SU-DHL-6 (cell line): Measurements from ENCODE around the gene ITGB1BP2.
"Not testable (repeated sequence)": the region's sequence is repeated elsewhere in the genome, so short reads cannot be mapped to it uniquely, and the experiment has no call there.

Experiments
- H2AFZ ChIP-seq: fragments of 200-600 bp; sonication (generic); 2 replicates; pipeline ENCODE4 v1.6.1; 2014; ENCODE audit warnings: low read depth, mild to moderate bottlenecking, moderate library complexity, mixed read lengths, antibody characterized with exemption, low read length; ENCODE audit not compliant: severe bottlenecking
- H3F3A ChIP-seq: fragments of 200-600 bp; shearing (Covaris generic); 2 replicates; pipeline ENCODE4 v1.6.0; 2016; ENCODE audit warnings: antibody characterized with exemption, mild to moderate bottlenecking; ENCODE audit not compliant: insufficient read depth
- H3K27ac ChIP-seq: fragments of 200-600 bp; sonication (generic); 2 replicates; pipeline ENCODE4 v1.5.1; 2016; ENCODE audit warnings: low read depth, mild to moderate bottlenecking, low read length, moderate library complexity, mixed read lengths
- H3K27me3 ChIP-seq: fragments of 200-600 bp; sonication (generic), shearing (Covaris generic); 2 replicates; pipeline ENCODE4 v1.6.0; 2014; ENCODE audit warnings: mild to moderate bottlenecking, low read length
- H3K36me3 ChIP-seq: fragments of 200-600 bp; sonication (generic); 2 replicates; pipeline ENCODE4 v1.6.1; 2014; ENCODE audit warnings: mild to moderate bottlenecking, low read length, mixed read lengths
- H3K4me2 ChIP-seq: fragments of 300-600, 200-600 bp; shearing (Covaris generic), sonication (generic); 2 replicates; pipeline ENCODE4 v1.6.0; 2014; ENCODE audit warnings: low read length, low read depth, mild to moderate bottlenecking; ENCODE audit not compliant: poor library complexity, severe bottlenecking
- H3K4me3 ChIP-seq: fragments of 200-600 bp; sonication (generic); 2 replicates; pipeline ENCODE4 v1.5.1; 2014; ENCODE audit warnings: antibody characterized with exemption, low read length, mild to moderate bottlenecking, mixed read lengths; ENCODE audit not compliant: insufficient read depth, poor library complexity, severe bottlenecking
- H3K79me2 ChIP-seq: fragments of 200-600 bp; sonication (generic); 2 replicates; pipeline ENCODE4 v1.6.1; 2014; ENCODE audit warnings: mild to moderate bottlenecking, low read length, moderate library complexity; ENCODE audit not compliant: insufficient read depth
- H3K9ac ChIP-seq: fragments of 200-600 bp; sonication (generic); 2 replicates; pipeline ENCODE4 v1.7.0; 2014; ENCODE audit warnings: mild to moderate bottlenecking, low read length
- H3K9me2 ChIP-seq: fragments of 200-600 bp; sonication (generic); replicated peaks from 2 replicates; pipeline ENCODE4 v1.6.1; 2014; ENCODE audit warnings: low read length; ENCODE audit not compliant: insufficient read depth
- H3K9me3 ChIP-seq: fragments of 200-600 bp; sonication (generic); 2 replicates; pipeline ENCODE4 v1.6.1; 2014; ENCODE audit warnings: low read length, mixed read lengths; ENCODE audit not compliant: insufficient read depth
- H4K20me1 ChIP-seq: fragments of 200-600 bp; sonication (generic); 2 replicates; pipeline ENCODE4 v1.6.1; 2014; ENCODE audit warnings: low read depth, mild to moderate bottlenecking, antibody characterized with exemption, low read length, moderate library complexity, mixed read lengths
- CTCF ChIP-seq: fragments of 200-600 bp; sonication (generic); IDR thresholded peaks from one replicate; pipeline ENCODE4 v1.5.1; 2017; ENCODE audit warnings: antibody characterized with exemption, mild to moderate bottlenecking, low read length, moderate library complexity; ENCODE audit not compliant: insufficient read depth, poor library complexity, severe bottlenecking
- EZH2phosphoT487 ChIP-seq: fragments of 200-600 bp; sonication (generic), shearing (Covaris generic); conservative IDR thresholded peaks from 2 replicates; pipeline ENCODE4 v1.6.1; 2018; ENCODE audit warnings: mild to moderate bottlenecking, antibody characterized with exemption, low read length, moderate library complexity, mixed read lengths

The ITGB1BP2 gene

GRCh38 chrX:71254092-71254963, 47.2 kb upstream of the ITGB1BP2 start, which contains the start of gene ZMYM3:
TSS of gene ZMYM3 (minus strand) at chrX:71254140. CDS start at chrX:71253255, 885 bp downstream.
- Histone ChIP-seq H4K20me1 (no peaks in the 10 kb centered on the region), H3K27ac (peak within 1 kb of the TSS; percentile 80), H3K9ac (peak within 1 kb of the TSS; percentile 87), H3K36me3 (no peaks in the 10 kb centered on the region), H3K4me3 (peak within 1 kb of the TSS; percentile 90), H3K4me2 (peak within 1 kb of the TSS; percentile 84), H3K9me2 (no peaks in the 10 kb centered on the region), H3K79me2 (peaks cover 23% of the 10 kb centered on the region), H3K9me3 (no peaks in the 10 kb centered on the region), H3K27me3 (no peaks in the 10 kb centered on the region), H3F3A (no peaks in the 10 kb centered on the region), H2AFZ (peak within 1 kb of the TSS; percentile 71)
- TF ChIP-seq CTCF (no peak), EZH2phosphoT487 (no peak)

GRCh38 chrX:71256051-71256450, 45.5 kb upstream of the ITGB1BP2 start:
- H3K27ac ChIP-seq = peak overlapping the region; percentile 80
- peak overlapping the region; percentile 90 for H3K4me3 ChIP-seq
- no peaks in the 10 kb centered on the region for H3F3A ChIP-seq
- H3K79me2 ChIP-seq = peaks cover 23% of the 10 kb centered on the region
- H2AFZ ChIP-seq = no peak overlapping the region
- no peaks in the 10 kb centered on the region for H3K9me3 ChIP-seq
- H3K27me3 ChIP-seq = no peaks in the 10 kb centered on the region
- H3K9me2 ChIP-seq = no peaks in the 10 kb centered on the region
- no peaks in the 10 kb centered on the region for H4K20me1 ChIP-seq
- no peaks in the 10 kb centered on the region for H3K36me3 ChIP-seq
- peak overlapping the region; percentile 87 for H3K9ac ChIP-seq
- H3K4me2 ChIP-seq = peak overlapping the region; percentile 84
- no peak for TF ChIP-seq CTCF

GRCh38 chrX:71256856-71257255, 44.7 kb upstream of the ITGB1BP2 start:
- Histone ChIP-seq H3F3A (no peaks in the 10 kb centered on the region), H3K27ac (no peak overlapping the region)

DNA sequence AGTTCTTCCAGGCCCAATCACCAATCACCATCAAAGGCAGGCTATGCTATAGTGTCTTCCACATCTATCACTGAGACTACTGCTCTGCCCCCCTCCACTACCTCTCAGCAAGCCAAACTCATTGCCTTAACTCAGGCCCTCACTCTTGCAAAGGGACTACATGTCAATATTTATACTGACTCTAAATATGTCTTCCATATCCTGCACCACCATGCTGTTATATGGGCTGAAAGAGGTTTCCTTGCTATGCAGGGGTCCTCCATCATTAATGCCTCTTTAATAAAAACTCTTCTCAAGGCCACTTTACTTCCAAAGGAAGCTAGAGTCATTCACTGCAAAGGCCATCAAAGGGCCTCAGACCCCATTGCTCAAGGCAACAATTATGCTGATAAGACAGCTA, 32.9 kb upstream of the ITGB1BP2 start:
- H3K79me2 ChIP-seq, H3K9me3 ChIP-seq, H3K27ac ChIP-seq, H3K36me3 ChIP-seq, H3K27me3 ChIP-seq, H3K9ac ChIP-seq, H3K4me3 ChIP-seq, H3K9me2 ChIP-seq, H2AFZ ChIP-seq, H3K4me2 ChIP-seq, H3F3A ChIP-seq, H4K20me1 ChIP-seq: not testable (repeated sequence)

More at GRCh38 chrX:71256856-71257255, 44.7 kb upstream of the ITGB1BP2 start:
- peaks cover 23% of the 10 kb centered on the region for H3K79me2 ChIP-seq
- no peaks in the 10 kb centered on the region for H3K27me3 ChIP-seq
- no peak overlapping the region for H3K9ac ChIP-seq
- H3K36me3 ChIP-seq = no peaks in the 10 kb centered on the region
- TF ChIP-seq EZH2phosphoT487 (no peak), CTCF (no peak)
- H3K9me3 ChIP-seq = no peaks in the 10 kb centered on the region
- H3K4me3 ChIP-seq = no peak overlapping the region
- H2AFZ ChIP-seq = no peak overlapping the region
- H4K20me1 ChIP-seq = no peaks in the 10 kb centered on the region
- no peaks in the 10 kb centered on the region for H3K9me2 ChIP-seq
- H3K4me2 ChIP-seq = peak overlapping the region; percentile 25
